ENCODE data around the gene TSKS.

DNA sequence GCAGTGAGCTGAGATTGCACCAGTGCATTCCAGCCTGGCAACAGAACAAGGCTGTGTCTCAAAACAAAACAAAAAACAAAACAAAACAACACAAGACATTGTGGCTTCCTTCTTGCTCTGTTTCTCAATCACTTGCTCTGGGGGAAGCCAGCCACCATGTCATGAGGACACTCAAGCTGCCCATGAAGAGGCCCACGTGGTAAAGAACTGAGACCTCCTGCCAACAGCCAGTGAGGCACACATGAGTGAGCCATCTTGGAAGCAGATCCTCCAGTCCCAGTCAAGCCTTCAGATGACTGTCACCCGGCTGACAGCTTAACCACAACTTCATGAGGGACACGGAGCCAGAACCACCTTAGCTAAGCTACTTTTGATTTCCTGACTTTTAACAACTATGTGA is 47.0 kb downstream of the TSKS start:
- no peak for TF ChIP-seq POLR2A (IDR thresholded peaks at IDR 0.05)
- no peak for TF ChIP-seq CTCF (IDR thresholded peaks at IDR 0.05)
